Measurements from ENCODE around the gene CLCN2.

- TF ChIP-seq CTCF (IDR thresholded peaks at IDR 0.05; ENCODE audit: poor library complexity) (no peak), EZH2 (IDR thresholded peaks at IDR 0.05; ENCODE audit: borderline replicate concordance) (no peak)
Observed at GRCh38 chr3:184314700-184315542, 46.5 kb downstream of the CLCN2 start.
